Mucosa of gallbladder (tissue), 1 donor: ENCODE measurements around the gene STAT1. TPM values are rescaled to one million over a fixed set of nuclear protein-coding genes. Genes with fewer than 3 reads are reported as not detected.

Experiments used
- total RNA-seq: library from RNA; stranded (reverse); gene quantifications from one replicate; pipeline ENCODE4 v1.2.1, GENCODE V29; 2021
- donor health status: DM: no; HTN: no; CAD: no.

The STAT1 gene
- total RNA-seq, 1 donor from 2014 or later, result 68.6 TPM

Other genes with a start within 250 kb of the STAT1 start
- 188 TPM for gene GLS, start 133.3 kb downstream of the STAT1 start, total RNA-seq
- gene STAT4, start 136.8 kb upstream of the STAT1 start, total RNA-seq, result 4.8 TPM
- 38.2 TPM for gene MYO1B, start 231.2 kb upstream of the STAT1 start, total RNA-seq